HG03025 (cell line): ENCODE results near the gene ICAM3.

ENCODE experiments used
- ATAC-seq: cut with Tn5 transposase; IDR thresholded peaks from one replicate; pipeline ENCODE4 v1.9.1; 2021; ENCODE audit warnings: mild to moderate bottlenecking, moderate library complexity; ENCODE audit not compliant: unreplicated experiment, low FRiP score

The ICAM3 gene

DNA sequence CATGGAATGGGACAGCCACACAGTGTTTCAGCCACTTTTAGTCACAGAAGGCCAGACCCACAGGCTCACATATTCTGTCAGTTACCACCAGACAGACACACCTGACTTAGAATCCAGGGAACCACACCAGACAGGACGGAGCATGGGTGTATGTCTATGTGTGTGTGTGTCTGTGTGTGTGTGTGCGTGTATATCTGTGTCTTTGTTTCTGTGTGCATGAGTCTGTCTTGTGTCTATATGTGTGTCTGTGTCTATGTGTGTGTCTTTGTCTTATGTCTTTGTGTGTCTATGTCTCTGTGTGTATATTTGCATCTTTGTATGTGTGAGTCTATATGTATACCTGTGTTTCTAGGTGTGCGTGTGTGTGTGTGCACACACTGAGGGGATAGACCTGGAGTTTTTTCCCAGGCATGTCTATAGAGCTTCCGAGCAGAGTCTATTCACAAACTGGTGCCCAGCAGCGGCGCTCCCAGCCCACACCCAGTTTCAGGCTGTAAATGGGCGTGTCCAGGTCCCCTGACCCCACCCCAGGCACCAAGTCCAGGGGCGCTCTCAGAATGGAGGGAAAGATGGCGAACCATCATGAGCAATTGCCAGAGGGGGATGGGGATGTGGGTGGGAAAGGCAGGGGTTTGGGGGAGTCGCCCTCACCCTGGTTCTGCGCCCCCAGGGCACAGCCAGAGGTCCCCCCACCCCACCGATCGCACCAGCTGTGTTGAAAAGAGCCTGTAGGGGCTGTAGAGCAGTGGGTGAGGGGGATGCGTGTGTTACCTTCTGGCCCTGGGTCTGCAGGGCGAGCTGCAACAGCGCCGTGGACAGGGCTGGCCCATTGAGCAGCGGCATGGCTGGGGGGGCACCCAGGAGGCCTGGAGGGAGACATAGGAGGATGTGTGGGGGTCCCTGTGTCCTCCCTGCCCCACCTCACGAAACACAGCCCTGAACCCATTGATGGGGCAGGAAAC is 17.3 kb downstream of the ICAM3 start:
- ATAC-seq = no peak

DNA sequence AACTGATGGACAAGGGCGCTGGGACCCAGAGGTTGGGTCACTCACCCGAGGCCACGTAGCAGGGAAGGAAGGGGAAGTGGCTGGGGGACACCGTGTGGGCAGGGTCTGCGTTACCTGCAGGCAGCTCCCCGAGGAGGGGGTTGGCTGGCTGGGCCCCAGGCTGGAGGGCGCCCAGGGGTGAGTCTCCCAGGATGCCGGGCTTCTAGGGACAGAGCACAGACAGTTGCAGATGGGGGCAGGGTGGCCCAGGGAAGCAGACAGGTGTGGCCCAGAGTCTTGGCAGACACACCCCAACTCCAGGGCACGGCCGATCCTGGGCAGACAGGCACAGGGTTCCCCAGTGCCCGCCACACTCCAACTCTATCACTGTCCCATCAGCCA is 18.0 kb downstream of the ICAM3 start:
- ATAC-seq = no peak

DNA sequence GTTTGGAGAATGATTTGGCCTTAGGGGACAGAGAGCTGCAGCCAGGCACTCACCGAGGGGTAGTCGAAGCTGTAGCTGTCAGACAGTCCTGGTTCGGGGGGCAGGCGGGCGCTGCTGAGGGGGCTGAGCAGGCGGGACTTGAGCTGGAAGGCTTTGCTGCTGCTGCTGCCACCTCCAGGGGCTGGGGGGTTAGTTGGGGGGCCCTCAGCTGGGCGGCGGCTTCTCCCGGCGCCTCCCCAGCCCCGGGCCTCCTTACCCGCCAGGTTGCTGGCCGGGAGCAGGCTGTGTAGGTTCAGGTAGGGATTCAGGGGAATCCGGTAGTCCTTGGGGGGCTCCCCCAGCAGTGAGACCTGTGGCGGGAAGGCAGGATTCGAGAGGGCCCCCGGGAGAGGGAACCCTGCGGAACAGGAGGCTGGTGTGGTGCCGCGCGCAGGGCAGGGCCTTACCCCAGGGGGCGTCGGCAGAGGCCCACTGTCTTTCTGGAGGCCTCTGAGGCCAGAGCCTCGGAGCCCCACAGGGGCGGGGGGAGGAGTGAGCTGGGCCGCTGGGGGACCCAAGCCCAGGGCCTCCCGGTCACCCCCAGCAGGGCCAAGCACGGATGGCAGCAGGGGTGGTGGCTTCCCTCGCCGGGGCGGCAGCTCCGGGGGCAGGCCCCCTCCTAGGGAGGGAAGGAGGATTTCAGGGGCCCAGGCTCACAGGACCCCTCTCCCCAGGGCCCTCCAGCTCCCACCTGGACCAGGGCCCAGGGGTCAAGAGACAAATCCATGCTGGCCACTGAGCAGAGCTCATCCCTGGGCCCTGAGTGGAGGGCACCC is 18.6 kb downstream of the ICAM3 start:
- no peak for ATAC-seq

DNA sequence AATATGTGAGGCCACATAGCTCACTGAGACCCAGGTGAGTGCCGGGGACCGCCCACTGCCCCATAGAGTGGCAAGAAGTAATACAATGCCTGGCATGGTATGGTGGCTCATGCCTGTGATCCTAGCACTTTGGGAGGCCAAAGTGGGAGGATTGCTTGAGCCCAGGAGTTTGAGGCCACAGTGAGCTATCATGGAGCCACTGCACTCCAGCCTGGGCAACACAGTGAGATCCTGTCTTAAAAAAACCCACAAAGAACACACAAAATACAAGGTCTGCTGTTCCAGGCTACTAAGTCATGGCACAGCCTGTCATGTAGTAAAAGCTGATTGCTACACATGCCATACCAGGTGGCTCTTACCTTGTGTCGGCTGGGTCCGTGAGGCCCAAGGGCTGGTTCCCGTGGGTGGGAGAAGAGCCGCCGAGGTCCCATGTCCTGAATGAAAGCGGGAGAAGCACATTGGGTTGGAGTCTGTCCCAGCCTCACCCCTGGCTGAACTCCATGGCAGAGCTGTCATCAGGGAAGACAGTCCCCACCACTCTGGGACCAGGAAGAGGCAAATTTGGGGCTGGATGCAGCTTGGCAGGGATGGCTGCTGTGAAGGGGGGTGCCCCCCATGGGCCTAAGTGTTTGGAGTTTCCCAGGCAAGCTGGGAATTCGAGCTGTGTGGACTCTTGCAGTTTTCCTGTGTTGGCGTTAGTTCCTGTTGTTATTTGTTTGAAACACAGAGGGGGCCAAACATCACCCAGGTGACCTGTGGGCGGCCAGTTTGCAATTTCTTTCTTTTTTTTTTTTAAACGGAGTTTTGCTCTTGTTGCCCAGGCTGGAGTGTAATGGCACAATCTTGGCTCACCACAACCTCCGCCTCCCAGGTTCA is 20.4 kb downstream of the ICAM3 start:
- ATAC-seq = no peak

DNA sequence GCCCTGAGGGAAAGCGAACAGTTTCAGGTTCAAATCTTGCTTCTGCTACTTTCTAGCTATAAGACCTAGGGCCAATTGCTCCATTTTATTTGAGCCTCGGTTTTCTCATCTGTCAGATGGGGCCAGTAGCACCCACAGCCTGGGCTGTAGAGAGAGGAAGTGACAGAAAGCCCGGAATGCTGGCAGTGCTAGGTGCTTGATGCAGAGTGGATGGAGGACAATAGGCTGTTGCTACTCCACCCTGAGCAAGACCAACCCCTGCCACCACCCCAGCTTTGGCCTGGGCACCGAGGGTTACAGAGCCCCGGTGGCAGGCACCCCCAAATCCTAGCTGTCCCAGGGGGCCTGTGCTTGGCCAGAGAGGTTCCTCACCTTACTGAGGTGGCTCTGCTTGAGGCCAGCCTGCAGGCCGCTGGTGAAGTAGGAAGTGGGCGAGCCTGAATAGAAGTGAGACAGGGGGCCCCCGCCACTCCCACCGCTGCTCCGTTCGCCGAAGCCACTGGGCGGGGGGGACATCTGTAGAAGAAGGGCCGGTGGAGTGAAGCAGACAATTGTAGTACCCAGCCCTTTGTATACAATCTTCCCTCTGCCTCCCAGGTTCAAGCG is 21.5 kb downstream of the ICAM3 start:
- ATAC-seq = no peak

DNA sequence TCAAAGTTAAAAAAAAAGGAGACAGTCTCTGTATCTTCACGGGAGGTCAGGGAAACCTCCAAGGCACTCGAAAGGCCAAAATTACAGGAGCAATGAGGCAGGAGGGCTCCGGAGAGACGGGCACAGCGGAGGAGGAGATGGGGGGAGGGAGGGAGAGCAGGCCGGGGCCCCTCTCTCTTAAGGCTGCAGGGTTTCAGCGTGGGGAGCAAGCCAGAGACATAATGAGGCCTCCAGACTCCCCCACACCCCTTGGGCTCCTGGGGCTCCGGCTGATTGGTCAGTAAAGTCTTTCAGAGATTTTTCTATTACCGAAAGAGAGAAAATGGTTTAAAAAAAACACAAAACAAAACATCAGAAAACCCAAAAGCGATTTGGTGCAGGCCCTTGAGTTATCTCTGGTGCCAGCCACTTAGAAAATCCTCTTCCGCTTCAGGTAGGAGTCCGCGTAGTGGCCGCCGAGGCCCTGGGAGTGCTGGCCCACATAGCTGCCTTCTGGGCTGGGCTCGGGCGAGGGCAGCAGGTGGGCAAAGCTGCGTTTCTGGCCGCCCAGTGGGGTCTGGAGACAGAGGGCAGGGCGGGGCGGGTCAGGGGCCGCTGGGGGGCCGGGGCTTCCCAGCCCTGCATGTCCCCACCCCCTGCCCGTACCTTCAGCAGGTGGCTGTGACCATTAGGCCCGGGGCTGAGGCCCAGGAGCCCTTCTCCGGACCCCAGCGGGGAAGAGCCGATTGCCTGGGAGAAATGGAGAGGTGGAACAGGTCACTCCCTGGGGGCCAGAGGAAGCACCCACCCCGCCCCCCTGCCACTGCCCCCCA is 22.2 kb downstream of the ICAM3 start:
- no peak for ATAC-seq

DNA sequence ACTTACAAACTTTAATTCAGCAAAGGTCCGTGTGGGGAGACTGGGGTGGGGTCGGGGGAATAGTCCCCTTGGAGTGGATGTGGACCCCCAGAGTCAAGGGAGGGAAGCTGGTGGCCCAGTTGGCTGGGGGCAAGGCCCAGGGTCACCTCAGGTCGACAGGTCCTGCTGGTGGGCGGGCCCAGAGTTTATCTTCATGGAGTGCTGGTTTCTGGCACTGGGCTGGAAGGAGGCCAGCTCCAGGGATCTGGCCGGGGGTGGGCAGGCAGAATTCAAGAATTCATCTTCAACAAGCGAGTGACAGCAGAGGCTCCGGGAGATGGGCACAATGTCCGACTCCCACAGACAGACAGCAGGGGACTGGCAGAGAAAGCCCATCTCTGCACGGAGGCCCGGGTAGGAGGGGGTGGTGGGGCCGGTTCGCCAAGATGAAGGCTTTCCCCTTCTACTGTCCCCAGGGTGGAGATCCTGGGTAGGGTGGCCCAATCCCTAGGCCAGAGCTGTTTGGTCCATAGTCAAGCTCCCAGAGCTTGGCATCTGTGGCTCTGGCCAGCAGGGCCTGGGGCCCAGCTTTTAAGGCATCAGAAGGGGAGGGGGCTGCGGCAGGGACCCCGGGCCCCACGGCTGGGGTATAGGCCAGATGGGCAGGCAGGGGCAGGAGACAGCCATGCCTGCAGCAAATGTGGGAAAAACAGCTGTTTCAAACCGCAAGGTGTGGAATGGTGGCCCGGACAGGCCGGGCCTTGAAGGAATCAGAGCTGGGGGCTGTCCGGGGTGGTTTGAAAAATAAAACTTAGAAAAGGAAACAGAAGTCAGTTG is 23.0 kb downstream of the ICAM3 start:
- no peak for ATAC-seq

DNA sequence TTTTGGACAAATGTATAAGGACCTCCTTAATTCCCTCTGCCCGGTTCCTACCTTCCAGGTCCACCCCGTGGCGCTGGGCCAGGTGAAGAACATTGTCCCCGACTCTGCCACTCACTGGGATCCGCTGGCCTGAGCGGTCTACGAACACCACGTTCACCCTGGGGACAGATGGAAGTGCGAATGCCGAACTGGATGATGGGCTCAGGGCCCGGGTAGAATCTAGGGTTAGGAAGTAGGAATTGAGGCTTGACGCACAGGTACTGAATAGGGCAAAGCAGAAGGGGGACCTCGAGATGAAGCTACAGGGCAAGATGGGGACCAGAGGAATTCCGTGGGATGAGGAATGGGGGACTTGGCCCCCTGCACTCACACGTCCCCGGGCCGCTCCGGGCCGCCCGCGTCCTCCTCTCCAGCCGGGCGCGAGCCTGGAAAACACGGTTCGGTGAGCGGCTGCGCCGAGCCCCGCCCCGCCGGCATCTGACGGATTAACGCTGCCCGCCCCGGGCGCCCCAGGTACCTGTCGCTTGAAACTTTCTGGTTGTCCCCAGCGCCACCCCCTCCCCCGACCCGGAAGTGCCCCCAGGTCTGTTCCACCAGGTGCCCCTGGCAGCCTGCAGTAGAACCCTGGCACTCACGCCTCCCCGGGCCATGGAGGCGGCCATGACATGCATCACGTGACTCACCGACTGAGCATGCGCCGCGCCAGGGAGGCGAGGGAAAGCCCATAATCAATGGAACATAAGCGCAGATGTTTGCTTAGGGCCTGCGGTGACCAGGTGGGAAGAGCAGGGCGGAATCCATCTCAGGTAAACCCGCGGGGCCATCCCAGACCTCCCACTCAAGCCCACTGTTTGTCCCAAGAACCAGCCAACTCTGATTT is 23.8 kb downstream of the ICAM3 start, which contains the start of gene FDX2:
TSS of gene FDX2 (minus strand) at position 681 of the 880 bp plus-strand sequence. CDS start at position 662, 19 bp downstream.
- no peak for ATAC-seq

DNA sequence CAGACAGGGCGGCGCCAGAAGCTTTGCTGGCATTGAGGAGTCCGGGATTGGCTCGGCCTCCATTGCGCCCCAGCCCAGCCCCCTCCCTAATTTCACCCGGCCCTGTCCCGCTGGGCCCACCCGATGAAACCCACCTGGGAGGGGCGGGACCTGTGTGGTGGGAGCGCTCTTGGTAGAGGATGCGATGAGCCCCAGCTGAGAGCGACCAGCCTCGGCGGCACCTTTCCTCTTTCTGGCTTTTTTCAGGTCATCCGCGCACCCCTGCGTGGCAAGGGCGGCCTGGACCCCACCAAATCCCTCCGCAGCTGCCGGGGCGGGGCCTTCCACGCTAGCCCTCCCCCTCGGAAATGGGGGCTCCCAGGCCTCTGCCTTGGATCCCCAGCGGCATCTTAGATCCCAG is 30.0 kb downstream of the ICAM3 start, which contains the start of gene ZGLP1:
TSS of gene ZGLP1 (minus strand) at position 393 of the 400 bp plus-strand sequence.
- no peak for ATAC-seq

DNA sequence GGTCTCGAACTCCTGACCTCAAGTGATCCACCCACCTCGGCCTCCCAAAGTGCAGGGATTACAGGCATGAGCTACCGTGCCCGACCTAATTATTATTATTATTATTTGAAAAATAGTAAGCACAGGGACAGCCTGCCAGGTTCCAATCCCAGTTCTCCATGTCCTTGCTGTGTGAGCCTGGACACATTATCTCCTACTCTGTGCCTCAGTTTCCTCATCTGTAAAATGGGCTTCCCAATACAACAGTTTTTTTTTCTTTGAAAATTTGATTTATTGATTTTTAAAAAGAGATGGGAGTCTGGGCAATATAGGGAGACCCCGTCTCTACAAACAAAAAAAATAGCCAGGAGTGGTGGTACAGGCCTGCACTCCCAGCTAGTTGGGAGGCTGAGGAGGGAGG is 33.1 kb downstream of the ICAM3 start:
- no peak for ATAC-seq

DNA sequence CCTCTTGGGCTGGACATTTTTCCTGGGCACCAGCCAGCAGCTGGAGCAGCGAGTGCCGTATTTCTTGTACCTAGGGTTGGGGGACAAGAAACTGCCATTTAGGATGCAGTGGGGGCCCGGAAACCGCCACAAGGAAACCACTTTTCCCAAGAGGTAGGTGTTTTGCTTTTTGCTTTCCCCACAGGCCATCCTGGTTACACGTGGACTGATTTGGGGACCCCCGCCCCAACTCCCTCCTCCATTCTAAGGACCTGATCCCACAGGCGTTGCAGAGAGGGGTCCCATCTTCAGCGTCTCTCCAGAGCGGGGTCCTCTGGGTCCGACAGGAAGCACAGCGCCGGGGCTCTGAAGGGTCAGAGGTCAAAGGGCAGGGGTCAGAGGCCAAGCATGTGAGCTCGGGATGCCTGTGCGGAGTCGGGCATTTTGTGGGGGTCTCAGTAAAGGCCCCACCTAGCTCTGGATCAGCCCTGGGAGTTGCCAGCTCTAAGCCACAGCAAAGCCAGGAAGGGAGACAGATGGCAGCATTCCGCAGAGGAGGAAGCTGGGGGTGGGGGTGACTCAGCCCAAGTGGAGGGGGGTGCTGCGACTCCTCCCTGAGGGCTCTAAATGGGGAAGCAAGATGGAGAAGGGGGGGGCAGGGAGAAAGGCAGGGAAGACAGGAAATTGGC is 34.2 kb downstream of the ICAM3 start:
- ATAC-seq = no peak

DNA sequence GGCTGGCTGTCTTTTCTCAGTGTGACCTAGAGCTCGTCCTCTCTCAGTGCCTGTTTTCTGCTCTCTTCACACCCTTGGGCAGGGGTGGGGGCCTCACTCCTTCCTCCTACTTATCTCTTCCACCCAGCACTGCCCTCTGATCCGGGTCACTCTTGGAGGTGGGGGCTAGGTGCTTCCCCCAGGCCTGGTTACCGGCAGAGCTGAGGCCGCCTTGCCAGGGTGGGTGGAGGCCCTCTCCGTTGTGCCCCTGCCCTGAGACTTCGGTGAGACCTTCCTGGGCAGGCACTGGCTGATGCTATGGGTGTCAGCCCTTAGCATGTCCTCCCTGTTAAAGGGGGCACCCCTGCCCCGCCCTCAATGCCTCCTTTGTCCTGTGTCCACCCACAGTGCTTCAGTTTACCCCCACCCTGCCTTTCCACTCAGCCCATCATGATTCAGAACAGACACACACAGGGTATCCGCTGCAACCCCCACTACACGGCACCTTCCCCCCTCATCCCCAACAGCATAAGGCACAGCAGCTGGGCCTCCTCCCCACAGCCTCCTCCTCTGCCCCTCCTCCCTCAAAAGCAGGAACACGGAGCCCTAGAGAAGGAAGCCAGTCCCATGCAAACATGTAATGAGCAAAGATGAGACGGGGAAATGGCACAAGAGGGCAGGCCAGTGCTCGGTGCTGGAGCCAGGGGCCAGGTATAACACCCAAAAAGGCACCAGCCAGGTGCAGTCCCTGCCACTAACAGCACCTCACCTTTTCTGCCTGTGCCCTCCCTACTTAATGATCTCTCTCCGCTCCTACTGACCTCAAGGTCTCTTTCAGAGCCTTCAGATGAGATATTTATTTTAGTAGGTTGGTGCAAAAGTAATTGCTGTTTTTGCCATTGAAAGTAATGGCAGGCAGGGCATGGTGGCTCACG is 39.6 kb downstream of the ICAM3 start:
- ATAC-seq = no peak

DNA sequence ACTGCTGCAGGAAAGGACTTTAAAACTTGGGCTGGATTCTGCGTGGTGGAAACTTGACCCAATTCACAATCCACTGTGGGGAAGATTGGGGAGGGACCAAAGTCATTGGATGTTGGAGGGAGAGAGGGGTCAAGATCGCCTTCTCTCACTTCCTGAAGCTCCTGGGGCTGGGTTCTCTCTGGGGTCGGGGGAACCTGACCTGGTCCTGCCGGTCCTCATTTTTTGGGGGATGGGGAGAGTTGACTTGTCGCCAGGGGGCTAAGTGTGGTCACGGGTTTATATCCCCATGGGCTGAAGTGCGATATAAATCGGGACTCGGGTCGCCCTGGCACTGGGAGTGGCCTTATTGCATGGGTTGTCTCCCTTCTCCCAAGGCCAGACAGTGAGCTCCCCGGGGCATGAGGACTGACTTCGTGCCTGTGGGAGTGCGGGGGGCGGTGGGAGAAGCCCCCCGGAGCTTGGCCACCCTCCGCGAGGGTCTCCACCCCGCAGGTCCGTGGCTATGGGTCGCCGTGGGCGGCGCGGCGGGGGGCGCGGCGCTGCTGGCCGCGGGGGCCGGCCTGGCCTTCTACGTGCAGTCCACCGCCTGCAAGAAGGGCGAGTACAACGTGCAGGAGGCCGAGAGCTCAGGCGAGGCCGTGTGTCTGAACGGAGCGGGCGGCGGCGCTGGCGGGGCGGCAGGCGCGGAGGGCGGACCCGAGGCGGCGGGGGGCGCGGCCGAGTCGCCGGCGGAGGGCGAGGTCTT is 43.4 kb downstream of the ICAM3 start:
- no peak for ATAC-seq

DNA sequence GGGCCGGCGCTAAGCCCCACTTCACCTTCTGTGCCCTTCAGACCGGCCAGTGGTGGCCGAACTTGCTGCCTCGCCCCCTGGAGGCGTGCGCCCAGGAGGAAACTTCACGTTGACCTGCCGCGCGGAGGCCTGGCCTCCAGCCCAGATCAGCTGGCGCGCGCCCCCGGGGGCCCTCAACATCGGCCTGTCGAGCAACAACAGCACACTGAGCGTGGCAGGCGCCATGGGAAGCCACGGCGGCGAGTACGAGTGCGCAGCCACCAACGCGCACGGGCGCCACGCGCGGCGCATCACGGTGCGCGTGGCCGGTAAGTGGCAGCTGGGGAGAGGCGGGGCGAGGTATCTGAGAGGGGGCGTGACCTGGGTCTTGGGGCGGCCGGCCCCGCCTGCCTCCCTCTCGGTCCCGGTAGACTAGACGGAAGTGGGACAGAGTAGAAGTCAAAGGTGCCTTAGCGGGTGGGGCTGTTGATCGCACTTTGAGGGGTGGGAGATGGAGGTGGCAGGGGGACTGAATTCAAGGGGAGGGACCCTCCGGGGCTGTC is 44.0 kb downstream of the ICAM3 start:
- no peak for ATAC-seq

DNA sequence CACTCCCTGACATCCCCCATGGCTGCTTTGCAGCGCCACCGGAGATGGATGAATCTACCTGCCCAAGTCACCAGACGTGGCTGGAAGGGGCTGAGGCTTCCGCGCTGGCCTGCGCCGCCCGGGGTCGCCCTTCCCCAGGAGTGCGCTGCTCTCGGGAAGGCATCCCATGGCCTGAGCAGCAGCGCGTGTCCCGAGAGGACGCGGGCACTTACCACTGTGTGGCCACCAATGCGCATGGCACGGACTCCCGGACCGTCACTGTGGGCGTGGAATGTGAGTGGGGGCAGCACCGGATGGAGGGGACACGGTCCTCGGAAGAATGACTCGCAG is 45.1 kb downstream of the ICAM3 start:
- ATAC-seq = no peak
